Measurements from ENCODE around the gene CAMTA1. TPM values are rescaled to one million over a fixed set of nuclear protein-coding genes. Genes with fewer than 3 reads are reported as not detected.

The CAMTA1 gene
- total RNA-seq, 1 donor from 2014 or later, result 268 TPM

- H3K4me2 ChIP-seq, result no peak overlapping the region
- H3K27ac ChIP-seq, result no peak overlapping the region
- Mint-ChIP-seq H3K4me3 (no peak overlapping the region), H3K9me3 (no peaks in the 10 kb centered on the region), H3K4me1 (peaks cover 5% of the 10 kb centered on the region), H3K27ac (no peak overlapping the region), H3K36me3 (no peaks in the 10 kb centered on the region), H3K27me3 (ENCODE audit: insufficient read depth, low read depth) (peaks cover 2% of the 10 kb centered on the region)
- TF ChIP-seq EZH2 (IDR thresholded peaks at IDR 0.05) (no peak), EZH2phosphoT487 (IDR thresholded peaks at IDR 0.05) (no peak), CTCF (IDR thresholded peaks at IDR 0.05) (no peak)
- no peaks in the 10 kb centered on the region for H3K79me2 ChIP-seq (ENCODE audit: low read depth)
- no peaks in the 10 kb centered on the region for H3K36me3 ChIP-seq
- no peak for DNase-seq (ENCODE audit: low spot score)
- H3K9ac ChIP-seq, result no peak overlapping the region
- H3K4me3 ChIP-seq, result no peak overlapping the region
- H3K27me3 ChIP-seq, result no peaks in the 10 kb centered on the region
- no peaks in the 10 kb centered on the region for H3K9me3 ChIP-seq (ENCODE audit: low read depth)
- no peaks in the 10 kb centered on the region for H3K4me1 ChIP-seq
- H3F3A ChIP-seq (ENCODE audit: low read depth), result no peaks in the 10 kb centered on the region
- H2AFZ ChIP-seq (replicated peaks), result no peak overlapping the region
- no peaks in the 10 kb centered on the region for H4K20me1 ChIP-seq (ENCODE audit: low read depth)
Observed at GRCh38 chr1:7339953-7340352, 554.7 kb downstream of the CAMTA1 start.

- peaks cover 7% of the 10 kb centered on the region for H3K4me1 Mint-ChIP-seq
- H2AFZ ChIP-seq (replicated peaks), result no peak overlapping the region
- H3K79me2 ChIP-seq (ENCODE audit: low read depth), result no peaks in the 10 kb centered on the region
- H3K4me3 ChIP-seq, result no peak overlapping the region
- no peaks in the 10 kb centered on the region for H3K27me3 ChIP-seq
- H3K27ac ChIP-seq, result no peak overlapping the region
- H3K9me3 Mint-ChIP-seq, result no peaks in the 10 kb centered on the region
- no peaks in the 10 kb centered on the region for H3K36me3 ChIP-seq
- H3K27ac Mint-ChIP-seq, result no peak overlapping the region
- DNase-seq (ENCODE audit: low spot score), result no peak
- no peaks in the 10 kb centered on the region for H3K36me3 Mint-ChIP-seq
- H3K9ac ChIP-seq, result no peak overlapping the region
- peaks cover 5% of the 10 kb centered on the region for H3K27me3 Mint-ChIP-seq (ENCODE audit: insufficient read depth, low read depth)
- H3K4me1 ChIP-seq, result no peaks in the 10 kb centered on the region
- no peaks in the 10 kb centered on the region for H3K9me3 ChIP-seq (ENCODE audit: low read depth)
- no peaks in the 10 kb centered on the region for H3F3A ChIP-seq (ENCODE audit: low read depth)
- no peak overlapping the region for H3K4me3 Mint-ChIP-seq
- H3K4me2 ChIP-seq, result no peak overlapping the region
- no peaks in the 10 kb centered on the region for H4K20me1 ChIP-seq (ENCODE audit: low read depth)
- TF ChIP-seq EZH2phosphoT487 (IDR thresholded peaks at IDR 0.05) (no peak), EZH2 (IDR thresholded peaks at IDR 0.05) (no peak), CTCF (IDR thresholded peaks at IDR 0.05) (no peak)
Observed at GRCh38 chr1:7341145-7341905, 556.1 kb downstream of the CAMTA1 start.

- H3K36me3 ChIP-seq, result no peaks in the 10 kb centered on the region
- H3K27ac Mint-ChIP-seq, result no peak overlapping the region
- H3K27me3 Mint-ChIP-seq (ENCODE audit: insufficient read depth, low read depth), result peaks cover 4% of the 10 kb centered on the region
- DNase-seq (ENCODE audit: low spot score), result no peak
- no peak overlapping the region for H2AFZ ChIP-seq (replicated peaks)
- H3K4me1 Mint-ChIP-seq, result peaks cover 26% of the 10 kb centered on the region
- no peaks in the 10 kb centered on the region for H3K9me3 ChIP-seq (ENCODE audit: low read depth)
- H3K27me3 ChIP-seq, result no peaks in the 10 kb centered on the region
- no peaks in the 10 kb centered on the region for H4K20me1 ChIP-seq (ENCODE audit: low read depth)
- H3K36me3 Mint-ChIP-seq, result no peaks in the 10 kb centered on the region
- no peak overlapping the region for H3K4me3 Mint-ChIP-seq
- no peaks in the 10 kb centered on the region for H3K9me3 Mint-ChIP-seq
- peaks cover 9% of the 10 kb centered on the region for H3K4me1 ChIP-seq
- no peak overlapping the region for H3K4me2 ChIP-seq
- no peak overlapping the region for H3K9ac ChIP-seq
- H3K4me3 ChIP-seq, result no peak overlapping the region
- no peak overlapping the region for H3K27ac ChIP-seq
- no peak for TF ChIP-seq EZH2 (IDR thresholded peaks at IDR 0.05)
- no peak for TF ChIP-seq CTCF (IDR thresholded peaks at IDR 0.05)
- TF ChIP-seq EZH2phosphoT487 (IDR thresholded peaks at IDR 0.05), result no peak
- no peaks in the 10 kb centered on the region for H3K79me2 ChIP-seq (ENCODE audit: low read depth)
- H3F3A ChIP-seq (ENCODE audit: low read depth), result no peaks in the 10 kb centered on the region
Observed at GRCh38 chr1:7343882-7344281, 558.6 kb downstream of the CAMTA1 start.

Measured in neural progenitor cell (in vitro differentiated cells).